ENCODE measurements around the gene NPW.

The NPW gene

GRCh38 chr16:1975432-1976215 is 44.0 kb upstream of the NPW start:
- Histone ChIP-seq H3K27me3 (replicated peaks; ENCODE audit: control insufficient read depth, insufficient read depth, low read length) (no peaks in the 10 kb centered on the region; the same call in 1 of the 2 replicates), H3K4me3 (replicated peaks; ENCODE audit: low read depth, low read length) (no peak overlapping the region), H3K36me3 (ENCODE audit: control insufficient read depth, insufficient read depth, low read length) (peaks cover 36% of the 10 kb centered on the region)
- TF ChIP-seq CTCF (IDR thresholded peaks at IDR 0.05; ENCODE audit: insufficient read depth, low read length, poor library complexity, severe bottlenecking): no peak
- DNase-seq (ENCODE audit: extremely low read depth, insufficient read length): no peak

- no peak for TF ChIP-seq CTCF (IDR thresholded peaks at IDR 0.05; ENCODE audit: insufficient read depth, low read length, poor library complexity, severe bottlenecking)
- Histone ChIP-seq H3K36me3 (ENCODE audit: control insufficient read depth, insufficient read depth, low read length) (peaks cover 36% of the 10 kb centered on the region), H3K27me3 (replicated peaks; ENCODE audit: control insufficient read depth, insufficient read depth, low read length) (no peaks in the 10 kb centered on the region; the same call in 1 of the 2 replicates), H3K4me3 (replicated peaks; ENCODE audit: low read depth, low read length) (no peak overlapping the region)
- no peak for DNase-seq (ENCODE audit: extremely low read depth, insufficient read length)
Measured at GRCh38 chr16:1976216-1976520, 43.4 kb upstream of the NPW start.

- Histone ChIP-seq H3K4me3 (replicated peaks; ENCODE audit: low read depth, low read length) (no peak overlapping the region), H3K27me3 (replicated peaks; ENCODE audit: control insufficient read depth, insufficient read depth, low read length) (no peaks in the 10 kb centered on the region; the same call in 1 of the 2 replicates), H3K36me3 (ENCODE audit: control insufficient read depth, insufficient read depth, low read length) (peaks cover 36% of the 10 kb centered on the region)
- DNase-seq (ENCODE audit: extremely low read depth, insufficient read length): no peak
- TF ChIP-seq CTCF (IDR thresholded peaks at IDR 0.05; ENCODE audit: insufficient read depth, low read length, poor library complexity, severe bottlenecking): no peak
Measured at GRCh38 chr16:1976951-1977874, 42.4 kb upstream of the NPW start.

- no peak for DNase-seq (ENCODE audit: extremely low read depth, insufficient read length)
- Histone ChIP-seq H3K36me3 (ENCODE audit: control insufficient read depth, insufficient read depth, low read length) (peaks cover 36% of the 10 kb centered on the region), H3K27me3 (replicated peaks; ENCODE audit: control insufficient read depth, insufficient read depth, low read length) (no peaks in the 10 kb centered on the region; the same call in 1 of the 2 replicates), H3K4me3 (replicated peaks; ENCODE audit: low read depth, low read length) (no peak overlapping the region)
- no peak for TF ChIP-seq CTCF (IDR thresholded peaks at IDR 0.05; ENCODE audit: insufficient read depth, low read length, poor library complexity, severe bottlenecking)
Measured at GRCh38 chr16:1977875-1978268, 41.7 kb upstream of the NPW start.

- Histone ChIP-seq H3K36me3 (ENCODE audit: control insufficient read depth, insufficient read depth, low read length) (peaks cover 36% of the 10 kb centered on the region), H3K27me3 (replicated peaks; ENCODE audit: control insufficient read depth, insufficient read depth, low read length) (no peaks in the 10 kb centered on the region; the same call in 1 of the 2 replicates), H3K4me3 (replicated peaks; ENCODE audit: low read depth, low read length) (no peak overlapping the region)
- TF ChIP-seq CTCF (IDR thresholded peaks at IDR 0.05; ENCODE audit: insufficient read depth, low read length, poor library complexity, severe bottlenecking): no peak
- DNase-seq (ENCODE audit: extremely low read depth, insufficient read length): no peak
Measured at GRCh38 chr16:1978476-1979120, 41.0 kb upstream of the NPW start.

All from GM06990 (cell line).